GM21515 (cell line): ENCODE data around the gene UBR1.

ENCODE experiments used
- ATAC-seq: cut with Tn5 transposase; IDR thresholded peaks from one replicate; pipeline ENCODE4 v1.9.1; 2021; ENCODE audit not compliant: unreplicated experiment

Gene UBR1

DNA sequence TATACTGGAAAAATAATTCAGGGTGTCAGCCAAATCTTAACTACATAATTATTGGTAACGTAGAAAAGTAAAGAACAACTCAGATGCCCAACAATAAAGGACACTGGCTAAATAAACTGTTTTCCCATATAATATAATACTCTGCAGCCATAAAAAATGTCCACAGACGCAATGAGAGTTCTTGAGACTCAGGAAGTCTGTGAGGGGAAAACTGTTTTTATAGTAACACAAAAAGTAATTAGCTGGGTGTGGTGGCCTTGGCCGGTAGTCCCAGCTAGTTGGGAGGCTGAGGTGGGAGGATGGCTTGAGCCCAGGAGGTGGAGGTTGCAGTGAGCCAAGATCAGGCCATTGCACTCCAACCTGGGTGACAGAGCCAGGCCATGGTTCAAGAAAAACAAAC, 5.5 kb upstream of the UBR1 start:
- no peak for ATAC-seq

DNA sequence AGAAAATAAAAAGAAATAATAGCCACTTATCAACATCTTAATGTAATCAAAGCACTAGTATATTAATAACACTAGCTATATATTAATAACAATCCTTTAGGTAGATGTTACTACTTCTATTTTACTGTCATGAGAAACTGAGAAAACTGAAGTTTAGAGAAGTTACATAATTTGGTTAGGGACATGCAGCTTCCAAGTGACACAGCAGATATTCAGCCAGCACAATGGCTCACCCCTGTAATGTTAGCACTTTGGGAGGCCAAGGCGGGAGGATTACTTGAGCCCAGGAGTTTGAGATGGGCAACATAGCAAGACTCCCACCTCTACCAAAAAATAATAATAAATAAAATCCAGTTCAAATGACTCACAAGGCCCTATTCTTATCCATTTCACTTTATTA, 1.9 kb upstream of the UBR1 start:
- ATAC-seq, result no peak

DNA sequence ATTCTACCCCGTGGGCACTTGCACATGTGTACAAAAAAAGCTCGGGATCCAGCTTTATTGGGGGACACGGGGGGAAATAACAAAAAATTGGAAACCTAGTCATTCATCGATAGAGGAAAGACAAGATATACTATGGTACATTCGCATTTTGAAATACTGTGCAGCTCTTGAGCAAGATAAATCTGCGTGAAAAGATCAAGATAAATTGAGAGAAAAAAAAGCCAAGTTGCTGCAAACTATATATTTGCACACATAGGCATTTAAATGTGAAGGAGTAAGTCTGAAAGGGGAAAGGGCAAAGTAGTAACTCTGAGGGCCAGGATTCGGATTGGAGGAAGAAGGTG, 620 bp upstream of the UBR1 start:
- no peak for ATAC-seq

DNA sequence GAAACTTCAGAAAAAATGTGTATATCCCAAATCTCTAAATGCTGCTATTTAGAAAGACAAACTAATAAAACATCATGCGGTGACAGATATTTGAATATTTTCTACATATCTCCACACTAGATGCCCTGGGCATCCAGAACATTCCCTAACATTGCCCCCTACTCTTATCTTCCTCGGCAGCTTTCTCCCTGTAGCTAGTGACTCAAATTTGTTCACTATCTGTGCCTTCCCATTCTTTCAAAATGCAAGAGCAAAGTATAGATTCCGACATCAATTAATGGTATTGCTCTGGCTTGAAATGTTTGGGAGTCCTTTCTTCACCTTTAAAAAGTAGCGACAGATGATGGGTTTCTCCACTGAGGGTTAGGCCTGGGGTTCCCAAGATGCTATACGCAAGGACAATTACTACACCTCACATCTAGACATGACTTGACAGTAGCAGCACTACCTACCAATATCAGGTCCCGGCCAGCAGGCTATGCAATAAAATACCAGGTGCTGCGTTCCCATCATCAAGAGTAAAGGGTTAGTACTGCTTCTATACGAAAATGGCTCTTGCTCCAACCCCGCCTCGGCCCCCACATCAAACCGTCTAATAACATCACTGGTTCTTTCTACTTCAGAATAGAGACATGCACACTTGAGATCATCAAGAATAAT, 631 bp downstream of the UBR1 start:
- peak; percentile 27 for ATAC-seq

DNA sequence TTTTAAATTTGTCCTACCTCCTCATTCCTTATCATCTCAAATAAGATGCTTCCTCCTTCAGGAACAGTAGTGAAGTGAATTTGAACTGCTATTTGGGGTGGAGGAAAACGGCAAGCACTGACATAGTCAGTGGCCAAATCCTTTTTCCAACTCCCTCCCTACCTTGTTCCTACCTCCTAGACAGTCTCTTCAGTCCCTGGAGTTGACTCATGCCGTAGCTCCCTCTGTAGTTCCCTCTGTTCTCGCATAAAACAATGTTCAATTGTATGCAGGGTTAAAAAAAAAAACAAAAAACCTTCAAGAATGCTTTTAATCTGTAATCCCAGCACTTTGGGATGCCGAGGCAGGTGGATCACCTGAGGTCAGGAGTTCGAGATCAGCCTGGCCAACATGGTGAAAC, 1.4 kb downstream of the UBR1 start:
- ATAC-seq, result no peak

DNA sequence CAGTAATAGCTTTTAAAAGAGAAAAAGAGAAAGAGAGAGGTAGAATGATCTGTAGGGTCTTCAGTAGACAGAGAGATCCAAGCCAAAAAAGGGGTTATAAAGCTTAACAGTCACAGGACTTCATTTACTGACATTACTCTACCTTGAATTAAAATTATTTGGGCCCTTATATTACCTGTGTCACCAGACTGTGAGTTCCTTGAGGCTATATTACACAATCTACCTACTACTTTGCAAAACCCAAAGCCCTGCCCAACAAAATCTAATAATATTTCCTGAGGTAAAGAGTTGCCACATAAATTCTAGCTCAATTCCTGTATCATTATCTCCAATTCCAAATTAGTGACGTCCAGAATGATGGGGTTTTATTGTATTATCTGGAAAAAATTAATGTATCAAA, 1.9 kb downstream of the UBR1 start:
- no peak for ATAC-seq

DNA sequence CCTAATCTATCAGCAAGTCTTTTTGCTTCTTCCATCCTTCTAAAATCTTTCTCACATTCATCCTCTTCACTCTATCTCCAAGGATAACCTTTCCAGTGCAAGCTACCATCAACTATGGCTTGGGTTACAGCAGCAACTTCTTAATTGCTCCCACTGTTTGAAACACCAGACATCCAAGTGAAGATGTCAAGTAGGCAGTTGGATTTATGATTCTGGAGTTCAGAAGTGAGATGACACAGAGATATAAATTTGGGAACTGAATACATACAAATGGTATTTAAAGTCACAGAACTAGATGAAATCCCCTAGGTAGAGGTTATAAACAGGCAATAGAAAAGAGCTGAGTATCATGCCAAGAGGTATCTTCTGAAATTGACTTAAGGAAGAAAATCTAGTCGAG, 3.7 kb downstream of the UBR1 start:
- no peak for ATAC-seq

DNA sequence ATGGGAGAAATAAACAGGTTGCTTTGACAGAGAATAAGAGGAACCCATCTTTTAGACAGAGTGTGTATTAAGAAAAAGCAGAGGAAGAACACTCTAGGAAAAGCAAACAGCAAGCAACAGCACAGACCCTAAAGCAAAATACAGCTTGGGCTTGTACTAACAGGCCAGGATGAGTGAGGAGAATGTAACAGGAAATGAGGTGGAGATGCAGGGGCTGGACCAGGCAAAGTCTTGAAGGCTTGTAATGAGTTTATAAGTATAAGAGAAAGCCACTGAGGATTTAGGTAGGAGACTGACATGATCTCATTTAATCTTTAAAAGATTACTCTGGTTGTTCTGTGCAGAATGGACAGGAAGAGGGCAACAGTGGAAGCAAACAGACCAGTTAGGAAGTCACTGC, 4.9 kb downstream of the UBR1 start:
- no peak for ATAC-seq

DNA sequence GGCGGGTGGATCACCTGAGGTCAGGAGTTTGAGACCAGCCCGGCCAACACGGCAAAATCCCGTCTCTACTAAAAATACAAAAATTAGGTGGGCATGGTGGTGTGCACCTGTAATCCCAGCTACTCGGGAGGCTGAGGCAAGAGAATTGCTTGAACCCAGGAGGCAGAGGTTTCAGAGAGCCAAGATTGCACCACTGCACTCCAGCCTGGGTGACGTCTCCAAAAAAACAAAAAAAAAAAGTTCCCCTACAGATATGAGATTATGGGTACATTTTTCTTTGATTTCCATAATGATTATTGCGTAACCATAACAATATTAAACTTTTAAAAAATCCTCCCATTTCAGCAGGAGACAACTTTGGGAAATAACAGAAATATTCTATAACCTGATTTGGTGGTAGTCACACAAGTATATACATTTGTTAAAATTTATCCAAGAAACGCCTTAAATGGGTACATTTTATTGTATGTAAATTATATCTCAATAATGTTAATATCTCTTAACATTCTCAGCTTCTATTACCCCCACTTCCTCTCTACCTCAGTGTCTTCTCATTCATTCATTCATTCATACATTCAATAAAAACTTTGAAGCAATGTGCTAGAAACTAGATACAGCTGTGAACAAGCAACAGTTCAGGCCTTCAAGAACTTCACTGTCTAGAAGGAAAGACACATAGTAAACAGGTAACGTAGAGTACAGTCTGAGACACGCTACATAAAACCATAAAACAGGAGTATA, 6.6 kb downstream of the UBR1 start:
- ATAC-seq, result no peak

DNA sequence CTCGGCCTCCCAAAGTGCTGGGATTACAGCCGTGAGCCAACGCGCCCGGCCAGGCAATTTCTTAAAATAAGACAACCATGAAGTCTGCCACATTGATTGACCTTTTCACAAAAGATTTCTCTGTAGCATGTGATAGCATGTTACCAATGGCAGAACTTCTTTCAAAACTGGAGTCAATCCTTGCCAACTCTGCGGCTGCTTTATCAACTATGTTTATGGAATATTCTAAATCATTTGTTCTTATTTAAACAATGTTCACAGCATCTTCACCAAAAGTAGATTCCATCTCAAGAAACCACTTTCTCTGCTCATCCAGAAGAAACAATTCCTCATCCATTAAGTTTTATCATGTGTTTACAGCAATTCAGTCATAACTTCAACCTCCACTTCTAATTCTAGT, 9.4 kb downstream of the UBR1 start:
- ATAC-seq, result no peak

DNA sequence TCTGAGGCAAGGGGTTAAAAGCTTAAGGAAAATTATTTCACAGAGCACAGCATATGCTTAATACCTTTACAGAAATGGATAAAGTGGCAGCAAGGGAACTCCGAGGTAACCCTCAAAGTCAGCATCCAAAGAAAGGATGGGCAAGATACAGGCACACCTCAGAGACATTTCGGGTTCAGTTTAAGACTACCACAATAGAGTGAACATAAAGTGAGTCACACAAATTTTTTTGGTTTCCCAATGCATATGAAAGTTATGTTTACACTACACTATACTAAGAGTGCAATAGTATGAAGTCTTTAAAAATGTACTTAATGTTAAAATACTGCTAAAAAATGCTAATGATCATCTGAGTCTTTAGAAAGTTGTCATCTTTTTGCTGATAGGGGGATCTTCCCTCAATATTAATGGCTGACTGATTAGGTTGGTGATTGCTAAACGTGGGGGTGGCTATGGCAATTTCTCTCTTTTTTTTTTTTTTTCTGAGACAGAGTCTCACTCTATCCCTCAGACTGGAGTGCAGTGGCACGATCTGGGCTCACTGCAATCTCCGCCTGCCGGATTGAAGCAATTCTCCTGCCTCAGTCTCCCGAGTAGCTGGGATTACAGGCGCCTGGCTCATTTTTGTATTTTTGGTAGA, 10.0 kb downstream of the UBR1 start:
- no peak for ATAC-seq

DNA sequence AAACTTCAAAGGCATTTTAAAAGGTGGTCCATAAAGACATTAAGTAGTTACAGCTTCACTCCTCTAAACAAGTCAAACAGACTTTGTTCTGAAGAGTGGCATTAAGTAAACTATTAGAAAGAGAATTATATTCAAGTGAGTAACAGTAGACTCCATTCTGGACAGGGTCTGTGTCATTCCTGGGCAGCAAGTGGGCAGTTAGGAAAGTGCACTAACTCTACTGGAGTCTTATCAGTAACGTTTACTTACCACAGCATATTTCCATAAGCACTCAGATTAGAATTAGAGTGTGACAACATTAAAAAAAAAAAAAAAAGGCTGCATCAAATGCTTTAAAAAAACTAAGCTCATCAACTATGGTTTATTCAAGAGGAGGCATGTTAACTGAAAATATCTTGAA, 10.6 kb downstream of the UBR1 start:
- no peak for ATAC-seq

DNA sequence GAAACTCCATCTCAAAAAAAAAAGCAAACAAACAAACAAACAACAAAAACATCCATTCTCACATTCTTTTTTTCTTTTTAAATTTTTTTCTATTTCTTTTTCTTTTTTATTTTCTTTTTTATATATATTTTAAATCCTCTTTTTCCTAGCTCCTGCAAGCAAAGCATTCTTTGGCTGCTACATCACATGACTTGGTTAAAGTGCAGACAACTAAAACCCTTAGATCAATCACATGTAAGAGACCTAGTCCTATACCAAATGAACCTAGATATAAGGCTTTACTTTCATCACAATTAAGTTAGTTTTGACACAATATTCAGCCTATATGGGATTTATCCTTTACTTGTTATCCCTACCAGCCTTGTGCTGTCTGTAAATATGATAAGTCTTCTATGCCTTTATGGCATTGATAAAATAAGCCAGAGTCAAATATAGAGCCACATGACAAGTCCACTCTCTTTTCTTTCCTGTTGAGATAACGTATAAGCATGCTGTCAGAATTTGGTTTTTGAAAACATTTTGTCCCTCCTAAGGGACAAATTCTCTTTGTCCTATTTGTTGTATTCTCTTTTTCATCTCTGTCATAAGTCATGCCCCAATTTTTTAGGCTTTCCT, 11.3 kb downstream of the UBR1 start:
- ATAC-seq, result no peak

DNA sequence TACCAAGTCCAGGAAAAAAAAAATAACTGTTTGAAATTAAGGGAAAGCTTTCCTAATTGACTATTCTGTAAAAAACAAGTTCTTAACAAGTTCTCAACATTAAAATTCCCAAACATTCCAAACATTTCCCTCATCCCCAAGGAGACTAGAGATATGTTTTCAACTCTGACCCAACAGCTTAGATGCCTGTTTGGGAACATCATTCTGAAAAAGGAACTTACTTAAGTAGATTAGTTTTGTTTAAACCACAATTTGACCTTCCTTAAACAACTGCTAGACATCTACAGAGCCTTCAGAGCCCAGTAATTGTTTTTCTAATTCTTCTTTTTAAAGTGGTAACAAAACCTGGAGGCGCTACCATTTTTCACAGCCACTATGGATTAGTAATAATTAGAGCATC, 12.8 kb downstream of the UBR1 start:
- ATAC-seq, result no peak

DNA sequence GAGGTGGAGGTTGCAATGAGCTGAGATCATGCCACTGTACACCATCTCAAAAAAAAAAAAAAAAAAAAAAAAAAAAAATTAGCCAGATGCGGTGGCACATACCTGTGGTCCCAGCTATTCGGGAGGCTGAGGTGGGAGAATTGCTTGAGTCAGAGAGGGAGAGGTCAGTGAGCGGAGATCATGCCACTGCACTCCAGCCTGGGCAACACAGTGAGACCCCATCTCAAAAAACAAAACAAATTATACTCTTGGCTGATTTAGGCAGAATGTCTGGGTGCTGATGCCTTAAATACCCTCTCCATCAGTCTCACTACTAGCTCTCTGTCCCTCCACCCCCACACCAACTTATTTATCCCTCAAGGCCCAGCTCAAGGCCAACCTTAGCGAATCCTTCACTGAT, 14.0 kb downstream of the UBR1 start:
- no peak for ATAC-seq

DNA sequence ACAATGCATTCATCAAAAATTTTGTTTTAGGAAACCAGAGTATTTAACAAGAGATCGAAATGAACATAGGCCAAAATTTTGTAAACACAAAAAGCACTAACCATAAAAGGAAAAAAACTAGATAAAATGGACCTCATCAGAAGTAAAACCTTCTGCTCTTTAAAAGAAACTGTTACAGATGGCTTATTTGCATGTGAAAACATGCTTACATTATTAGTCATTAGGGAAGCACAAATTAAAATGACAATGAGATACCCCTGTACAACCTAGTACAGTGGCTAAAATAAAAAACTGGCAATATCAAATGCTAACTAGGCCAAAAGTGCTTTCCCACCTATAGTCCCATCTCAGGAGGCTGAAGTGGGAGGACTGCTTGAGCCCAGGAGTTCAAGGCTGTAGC, 19.3 kb downstream of the UBR1 start:
- ATAC-seq, result no peak

DNA sequence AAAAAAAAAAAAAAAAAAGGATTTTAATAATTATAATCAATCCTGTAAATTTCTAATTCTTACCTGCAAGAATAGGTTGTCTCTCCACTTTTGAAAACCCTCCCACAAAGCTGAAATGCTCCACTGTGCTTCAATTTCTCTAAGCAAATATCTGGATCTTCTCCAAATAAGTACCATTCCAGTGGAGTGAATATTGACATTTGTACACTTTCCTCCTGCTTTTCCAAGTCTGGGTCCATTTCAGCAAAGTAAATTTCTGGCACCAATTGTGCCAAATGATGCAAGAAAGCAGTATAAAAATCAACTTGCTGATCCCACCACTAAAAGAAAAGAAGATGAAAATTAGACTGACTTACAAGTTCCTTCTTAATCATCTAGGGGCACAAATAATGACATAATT, 19.9 kb downstream of the UBR1 start:
- no peak for ATAC-seq

DNA sequence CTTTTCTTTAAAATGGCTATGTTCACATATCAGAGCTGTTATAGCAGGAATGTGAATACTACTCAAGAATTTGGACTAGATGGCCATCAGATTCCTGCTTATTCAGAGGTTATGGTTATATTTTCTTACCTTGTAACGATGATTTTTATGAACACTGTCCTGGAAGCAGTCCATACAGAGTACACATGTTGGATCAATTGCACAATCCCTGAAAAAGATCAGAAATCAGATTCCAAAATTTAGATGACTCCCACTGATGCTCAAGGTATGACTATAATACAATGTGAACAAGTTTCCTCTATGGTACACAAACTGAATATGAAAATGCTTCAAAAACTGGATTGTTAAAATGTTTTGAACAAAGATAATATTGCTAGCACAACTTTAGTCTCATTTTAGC, 23.3 kb downstream of the UBR1 start:
- no peak for ATAC-seq

DNA sequence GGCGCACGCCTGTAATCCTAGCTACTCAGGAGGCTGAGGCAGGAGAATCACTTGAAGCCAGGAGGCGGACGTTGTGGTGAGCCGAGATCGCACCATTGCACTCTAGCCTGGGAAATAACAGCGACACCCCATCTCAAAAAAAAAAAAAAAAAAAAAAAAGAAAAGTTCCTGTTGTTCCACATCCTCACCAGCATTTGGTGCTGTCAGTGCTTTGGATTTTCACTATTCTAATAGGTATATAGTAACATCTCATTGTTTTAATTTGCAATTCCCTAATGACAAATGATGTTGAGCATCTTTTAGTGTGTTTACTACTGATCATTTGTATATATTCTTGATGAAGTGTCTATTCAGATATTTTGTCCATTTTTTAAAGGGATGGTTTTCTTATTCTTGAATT, 24.6 kb downstream of the UBR1 start:
- no peak for ATAC-seq

DNA sequence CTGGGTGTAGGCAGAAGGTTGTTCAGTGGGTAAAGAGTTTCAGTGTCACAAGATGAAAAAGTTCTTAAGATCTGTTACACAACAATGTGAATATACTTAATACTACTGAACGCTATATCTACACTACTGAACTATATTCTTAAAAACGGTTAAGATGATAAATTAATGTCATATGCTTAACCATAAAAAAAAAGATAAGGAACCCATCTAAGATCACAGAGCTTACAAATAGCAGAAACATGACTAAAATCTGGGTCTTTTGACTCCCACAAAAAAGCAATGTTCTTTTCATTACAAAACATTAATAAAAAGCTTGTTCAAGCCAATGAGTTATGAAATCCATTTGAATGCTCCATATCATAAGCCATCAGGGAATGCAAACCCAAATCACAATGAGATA, 34.4 kb downstream of the UBR1 start:
- ATAC-seq, result no peak

DNA sequence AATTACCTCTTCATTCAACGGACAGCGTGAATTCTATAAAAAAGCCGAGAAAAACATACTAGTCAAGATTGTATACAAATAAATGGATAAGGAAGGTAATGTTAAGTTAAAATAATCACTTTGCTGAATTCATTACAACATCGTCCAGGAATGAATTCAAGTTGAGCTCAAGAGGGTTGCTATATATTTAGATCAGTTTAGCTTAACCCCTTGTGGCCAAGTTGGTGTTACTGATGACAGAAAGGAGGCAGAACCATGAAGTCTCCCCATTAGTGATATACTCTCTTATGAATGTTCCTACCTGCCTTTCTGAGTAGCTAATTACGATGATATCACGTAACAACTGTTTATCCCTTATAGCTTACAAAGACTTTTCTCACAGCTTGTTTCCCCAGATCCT, 34.9 kb downstream of the UBR1 start:
- ATAC-seq, result no peak

DNA sequence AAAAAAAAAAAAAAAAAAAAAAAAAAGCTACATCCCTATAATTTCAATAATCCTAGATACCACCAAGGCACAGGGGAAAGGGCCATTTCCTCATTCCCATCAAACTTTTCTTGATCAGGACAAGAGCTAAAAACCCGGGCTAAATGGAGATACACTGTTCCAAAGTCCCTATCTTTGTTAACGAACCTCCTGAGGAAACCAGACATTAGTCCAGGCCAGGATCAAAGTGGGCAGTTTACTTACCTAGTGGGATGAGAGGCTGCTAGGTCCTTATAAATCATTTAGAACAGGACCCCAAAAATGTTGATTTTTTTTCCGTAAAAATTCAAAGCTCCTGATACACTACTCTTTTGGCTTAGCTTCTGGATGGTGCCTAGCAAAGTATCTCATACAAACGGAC, 35.6 kb downstream of the UBR1 start:
- no peak for ATAC-seq
